ENCODE data around the gene EPB41L5. TPM values are rescaled to one million over a fixed set of nuclear protein-coding genes. Genes with fewer than 3 reads are reported as not detected.

Gene EPB41L5
- total and polyA plus RNA-seq, 10 of the 15 experiments (the other 5 are each of a cell fraction or from before 2014, with no cell fraction given): 2.1 to 20.4 (median 8.2) TPM

DNA sequence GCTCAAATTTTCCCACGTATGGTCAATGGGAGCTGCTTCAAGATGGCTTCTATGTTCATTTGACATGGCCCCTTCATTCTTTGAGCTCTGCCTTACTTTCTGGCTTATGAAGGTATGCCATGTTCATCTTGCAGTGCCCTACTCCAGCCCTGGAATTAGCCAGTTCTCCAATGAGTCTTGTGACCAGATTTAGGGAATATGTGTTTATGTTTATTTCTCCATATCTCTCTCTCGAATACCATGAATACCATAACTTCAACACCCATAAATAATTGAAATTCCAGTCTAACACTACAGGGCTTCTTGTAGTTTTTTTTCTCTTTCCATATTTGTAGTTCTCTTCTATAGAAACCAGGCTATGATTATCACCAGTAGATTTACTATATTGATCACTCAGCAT lies 39.7 kb downstream of the EPB41L5 start:
- DNase-seq (ENCODE audit: low read depth, low spot score) (no peak), FAIRE-seq (no peak), ATAC-seq (no peak)
- ChIA-PET POLR2A (no interaction called here), SMC1A (ENCODE audit: uncharacterized antibody, unreplicated experiment) (no interaction called here), RAD21 (ENCODE audit: unreplicated experiment) (no interaction called here), CTCF (no interaction called here)
- intact Hi-C loops (cut with micrococcal nuclease; ENCODE audit: unreplicated experiment) (no loop called here), in situ Hi-C loops (cut with MboI) (no loop called here)
- H3K4me3 ChIP-seq: no peak overlapping the region
- TF ChIP-seq PBX3 (IDR thresholded peaks at IDR 0.05; ENCODE audit: insufficient replicate concordance, low read depth, low read length) (no peak), EED (IDR thresholded peaks at IDR 0.05; ENCODE audit: low read depth) (no peak), PAX5 (IDR thresholded peaks at IDR 0.05; ENCODE audit: borderline replicate concordance, low read depth, low read length) (no peak), MYB (IDR thresholded peaks at IDR 0.05; ENCODE audit: borderline replicate concordance, low read depth, low read length) (no peak)
- H3K27me3 ChIP-seq (replicated peaks in 1 of 2; ENCODE audit: control insufficient read depth in 2 of 2, insufficient read depth in 2 of 2, low read length in 1 of 2): no peaks in the 10 kb centered on the region
- H3K79me2 ChIP-seq (ENCODE audit: control insufficient read depth, insufficient read depth, low read length): no peaks in the 10 kb centered on the region
- no peaks in the 10 kb centered on the region for H3K4me1 ChIP-seq (ENCODE audit: control insufficient read depth, insufficient read depth, low read length)
- 79% methylated on average over 2 of the region's 2 CpGs for WGBS (ENCODE audit: insufficient coverage, insufficient replicate concordance, low lambda C conversion rate, missing lambda C conversion rate)
- H4K20me1 ChIP-seq (ENCODE audit: control insufficient read depth, insufficient read depth): no peaks in the 10 kb centered on the region
- no peak overlapping the region for H2AFZ ChIP-seq (ENCODE audit: control insufficient read depth, low read depth, low read length)
- H3K27ac ChIP-seq (ENCODE audit: control insufficient read depth, insufficient read depth): no peak overlapping the region
- no peaks in the 10 kb centered on the region for H3K36me3 ChIP-seq (ENCODE audit: control insufficient read depth in 2 of 2, insufficient read depth in 2 of 2, low read length in 1 of 2)
- peaks cover 3% of the 10 kb centered on the region; the same call in 1 of the 3 replicates for H3K9me3 ChIP-seq (replicated peaks; ENCODE audit: control insufficient read depth, insufficient read depth, low read length)
- no TSS peak for BruUV-seq (replicated peaks)
- H3K9ac ChIP-seq (ENCODE audit: control insufficient read depth, insufficient read depth, low read length): no peak overlapping the region
- H3K4me2 ChIP-seq (ENCODE audit: control insufficient read depth, insufficient read depth): no peak overlapping the region

- Histone ChIP-seq H4K20me1 (ENCODE audit: control insufficient read depth, insufficient read depth) (no peaks in the 10 kb centered on the region), H3K9ac (ENCODE audit: control insufficient read depth, insufficient read depth, low read length) (no peak overlapping the region), H3K9me3 (replicated peaks; ENCODE audit: control insufficient read depth, insufficient read depth, low read length) (peaks cover 3% of the 10 kb centered on the region; the same call in 1 of the 3 replicates), H3K27me3 (replicated peaks in 1 of 2; ENCODE audit: control insufficient read depth in 2 of 2, insufficient read depth in 2 of 2, low read length in 1 of 2) (no peaks in the 10 kb centered on the region), H3K36me3 (ENCODE audit: control insufficient read depth in 2 of 2, insufficient read depth in 2 of 2, low read length in 1 of 2) (no peaks in the 10 kb centered on the region), H3K79me2 (ENCODE audit: control insufficient read depth, insufficient read depth, low read length) (no peaks in the 10 kb centered on the region), H3K4me1 (ENCODE audit: control insufficient read depth, insufficient read depth, low read length) (no peaks in the 10 kb centered on the region), H2AFZ (ENCODE audit: control insufficient read depth, low read depth, low read length) (no peak overlapping the region), H3K4me2 (ENCODE audit: control insufficient read depth, insufficient read depth) (no peak overlapping the region), H3K4me3 (no peak overlapping the region), H3K27ac (ENCODE audit: control insufficient read depth, insufficient read depth) (no peak overlapping the region)
- ChIA-PET RAD21 (ENCODE audit: unreplicated experiment) (no interaction called here), SMC1A (ENCODE audit: uncharacterized antibody, unreplicated experiment) (interaction anchor here (1.0 kb wide), 1 partner anchor 121 kb away, joined by 3 read pairs; no protein-coding TSS in a partner anchor), POLR2A (no interaction called here), CTCF (no interaction called here)
- DNase-seq (ENCODE audit: low read depth, low spot score) (no peak), ATAC-seq (no peak), FAIRE-seq (no peak)
- BruUV-seq (replicated peaks): no TSS peak
- in situ Hi-C loops (cut with MboI): no loop called here
- 53% methylated on average over 3 of the region's 3 CpGs for WGBS (ENCODE audit: insufficient coverage, insufficient replicate concordance, low lambda C conversion rate, missing lambda C conversion rate)
- intact Hi-C loops (cut with micrococcal nuclease; ENCODE audit: unreplicated experiment): no loop called here
- TF ChIP-seq MYB (IDR thresholded peaks at IDR 0.05; ENCODE audit: borderline replicate concordance, low read depth, low read length) (no peak), ESRRA (IDR thresholded peaks at IDR 0.05; ENCODE audit: low read length) (no peak), BACH1 (IDR thresholded peaks at IDR 0.05; ENCODE audit: borderline replicate concordance) (no peak), POLR2AphosphoS2 (IDR thresholded peaks at IDR 0.05; ENCODE audit: low read depth, low read length) (no peak), BRCA1 (IDR thresholded peaks at IDR 0.05; ENCODE audit: low read depth, low read length) (no peak), MEF2A (IDR thresholded peaks at IDR 0.05; ENCODE audit: insufficient read depth, low read depth, low read length) (no peak), SREBF2 (IDR thresholded peaks at IDR 0.05; ENCODE audit: low read length) (no peak), DPF2 (IDR thresholded peaks at IDR 0.05) (no peak), ZNF207 (IDR thresholded peaks at IDR 0.05; ENCODE audit: borderline replicate concordance) (no peak), ZZZ3 (IDR thresholded peaks at IDR 0.05; ENCODE audit: control insufficient read depth, insufficient read length, low read depth) (no peak), E2F4 (IDR thresholded peaks at IDR 0.05; ENCODE audit: low read depth, low read length) (no peak)
- TF ChIP-seq, protein P1, sequence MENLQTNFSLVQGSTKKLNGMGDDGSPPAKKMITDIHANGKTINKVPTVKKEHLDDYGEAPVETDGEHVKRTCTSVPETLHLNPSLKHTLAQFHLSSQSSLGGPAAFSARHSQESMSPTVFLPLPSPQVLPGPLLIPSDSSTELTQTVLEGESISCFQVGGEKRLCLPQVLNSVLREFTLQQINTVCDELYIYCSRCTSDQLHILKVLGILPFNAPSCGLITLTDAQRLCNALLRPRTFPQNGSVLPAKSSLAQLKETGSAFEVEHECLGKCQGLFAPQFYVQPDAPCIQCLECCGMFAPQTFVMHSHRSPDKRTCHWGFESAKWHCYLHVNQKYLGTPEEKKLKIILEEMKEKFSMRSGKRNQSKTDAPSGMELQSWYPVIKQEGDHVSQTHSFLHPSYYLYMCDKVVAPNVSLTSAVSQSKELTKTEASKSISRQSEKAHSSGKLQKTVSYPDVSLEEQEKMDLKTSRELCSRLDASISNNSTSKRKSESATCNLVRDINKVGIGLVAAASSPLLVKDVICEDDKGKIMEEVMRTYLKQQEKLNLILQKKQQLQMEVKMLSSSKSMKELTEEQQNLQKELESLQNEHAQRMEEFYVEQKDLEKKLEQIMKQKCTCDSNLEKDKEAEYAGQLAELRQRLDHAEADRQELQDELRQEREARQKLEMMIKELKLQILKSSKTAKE (IDR thresholded peaks at IDR 0.05; ENCODE audit: low read depth, poor library complexity, severe bottlenecking): no peak
These were observed 41.0 kb downstream of the EPB41L5 start for GRCh38 chr2:120053891-120054290.

All from GM12878 (cell line).